Liver (tissue), 3 donors: Measurements from ENCODE around the gene ASS1.

Experiments used
- FOXA2 ChIP-seq: IDR thresholded peaks from 2 replicates; pipeline ENCODE4 v1.6.1; 2016; ENCODE audit warnings: antibody characterized with exemption
- NR2F2 ChIP-seq: IDR thresholded peaks from 2 replicates; pipeline ENCODE4 v1.6.1; 2016; ENCODE audit warnings: antibody characterized with exemption
- REST ChIP-seq: IDR thresholded peaks from 2 replicates; pipeline ENCODE4 v1.6.1; 2016; ENCODE audit warnings: antibody characterized with exemption, mild to moderate bottlenecking
- YY1 ChIP-seq: IDR thresholded peaks from 2 replicates; pipeline ENCODE4 v1.6.1; 2016; ENCODE audit warnings: antibody characterized with exemption, mild to moderate bottlenecking
- TF ChIP-seq, protein P1 (sequence below): fragments of 150-350 bp; IDR thresholded peaks from 2 replicates; pipeline ENCODE4 v1.5.1; 2017; ENCODE audit warnings: improper control_type of control experiment, low read depth, low read length; ENCODE audit not compliant: missing input control
- donor health status: healthy.
- donor health status: healthy.

- TF ChIP-seq, protein P1, sequence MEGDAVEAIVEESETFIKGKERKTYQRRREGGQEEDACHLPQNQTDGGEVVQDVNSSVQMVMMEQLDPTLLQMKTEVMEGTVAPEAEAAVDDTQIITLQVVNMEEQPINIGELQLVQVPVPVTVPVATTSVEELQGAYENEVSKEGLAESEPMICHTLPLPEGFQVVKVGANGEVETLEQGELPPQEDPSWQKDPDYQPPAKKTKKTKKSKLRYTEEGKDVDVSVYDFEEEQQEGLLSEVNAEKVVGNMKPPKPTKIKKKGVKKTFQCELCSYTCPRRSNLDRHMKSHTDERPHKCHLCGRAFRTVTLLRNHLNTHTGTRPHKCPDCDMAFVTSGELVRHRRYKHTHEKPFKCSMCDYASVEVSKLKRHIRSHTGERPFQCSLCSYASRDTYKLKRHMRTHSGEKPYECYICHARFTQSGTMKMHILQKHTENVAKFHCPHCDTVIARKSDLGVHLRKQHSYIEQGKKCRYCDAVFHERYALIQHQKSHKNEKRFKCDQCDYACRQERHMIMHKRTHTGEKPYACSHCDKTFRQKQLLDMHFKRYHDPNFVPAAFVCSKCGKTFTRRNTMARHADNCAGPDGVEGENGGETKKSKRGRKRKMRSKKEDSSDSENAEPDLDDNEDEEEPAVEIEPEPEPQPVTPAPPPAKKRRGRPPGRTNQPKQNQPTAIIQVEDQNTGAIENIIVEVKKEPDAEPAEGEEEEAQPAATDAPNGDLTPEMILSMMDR = no peak
- no peak for TF ChIP-seq REST
- no peak for TF ChIP-seq YY1
- no peak for TF ChIP-seq NR2F2
- no peak for TF ChIP-seq FOXA2
Measured at GRCh38 chr9:130454096-130454811, 9.5 kb downstream of the ASS1 start.
